ACHN (cell line): ENCODE data around the gene HTT.

Experiments used
- DNase-seq: peaks from one replicate; pipeline ENCODE4 v3.0.0-alpha.2; 2015
- in situ Hi-C: cut with HindIII; loops from 2 replicates; pipeline ENCODE4 v1.10.0; 2017; ENCODE audit warnings: low sequenced_read_pairs, low pct_ligation_motif_present, low pct_unique_long_range_greater_than_20kb

The HTT gene

GRCh38 chr4:3249711-3250437 is 175.4 kb downstream of the HTT start:
- DNase-seq, result no peak
- in situ Hi-C loops, result no loop called here

GRCh38 chr4:3250438-3250955 is 176.0 kb downstream of the HTT start:
- no peak for DNase-seq
- in situ Hi-C loops, result no loop called here

- in situ Hi-C loops, result no loop called here
Observed at GRCh38 chr4:3250956-3251690, 176.6 kb downstream of the HTT start.

GRCh38 chr4:3251691-3252479 is 177.4 kb downstream of the HTT start:
- DNase-seq, result no peak
- in situ Hi-C loops, result no loop called here

More at GRCh38 chr4:3250956-3251690, 176.6 kb downstream of the HTT start:
- DNase-seq, result peak; percentile 74

- in situ Hi-C loops, result no loop called here
- no peak for DNase-seq
Observed at GRCh38 chr4:3252480-3252828, 178.0 kb downstream of the HTT start.

GRCh38 chr4:3252831-3253641 is 178.6 kb downstream of the HTT start:
- no peak for DNase-seq
- in situ Hi-C loops, result no loop called here

- DNase-seq, result no peak
- in situ Hi-C loops, result no loop called here
Observed at GRCh38 chr4:3253808-3254207, 179.3 kb downstream of the HTT start.

- in situ Hi-C loops, result no loop called here
- DNase-seq, result no peak
Observed at GRCh38 chr4:3254302-3255131, 180.0 kb downstream of the HTT start.

- DNase-seq, result no peak
- in situ Hi-C loops, result no loop called here
Observed at GRCh38 chr4:3255611-3256186, 181.2 kb downstream of the HTT start.

- in situ Hi-C loops, result no loop called here
- DNase-seq, result no peak
Observed at GRCh38 chr4:3256230-3257102, 182.0 kb downstream of the HTT start.

- DNase-seq, result no peak
- in situ Hi-C loops, result no loop called here
Observed at GRCh38 chr4:3257103-3257555, 182.6 kb downstream of the HTT start.

- in situ Hi-C loops, result no loop called here
- DNase-seq, result peak; percentile 49
Observed at GRCh38 chr4:3257556-3258482, 183.3 kb downstream of the HTT start.

- no peak for DNase-seq
- in situ Hi-C loops, result no loop called here
Observed at GRCh38 chr4:3261411-3262207, 187.1 kb downstream of the HTT start.

GRCh38 chr4:3262208-3263052 is 187.9 kb downstream of the HTT start:
- in situ Hi-C loops, result no loop called here
- no peak for DNase-seq
